Measurements from ENCODE around the gene PPP2R1B.

The PPP2R1B gene

GRCh38 chr11:111745719-111746504 lies 20.3 kb downstream of the PPP2R1B start:
- H3K27me3 ChIP-seq (ENCODE audit: low read depth, low read length): no peaks in the 10 kb centered on the region
- H3K27ac ChIP-seq (ENCODE audit: low read length): no peak overlapping the region
- no peak overlapping the region for H3K4me3 ChIP-seq (ENCODE audit: low read depth in 1 of 2, low read length in 2 of 2)

GRCh38 chr11:111743700-111744099 lies 22.5 kb downstream of the PPP2R1B start:
- Histone ChIP-seq H3K27me3 (ENCODE audit: low read depth, low read length) (no peaks in the 10 kb centered on the region), H3K4me3 (ENCODE audit: low read depth in 1 of 2, low read length in 2 of 2) (no peak overlapping the region), H3K4me1 (ENCODE audit: control insufficient read depth in 1 of 2, insufficient read depth in 2 of 2, low read length in 2 of 2) (no peaks in the 10 kb centered on the region), H3K9me3 (ENCODE audit: control insufficient read depth in 1 of 2, low read length in 2 of 2) (no peaks in the 10 kb centered on the region), H3K36me3 (ENCODE audit: control insufficient read depth in 1 of 2, insufficient read depth in 2 of 2, low read length in 2 of 2) (peaks cover 55 to 57% of the 10 kb centered on the region in 2 donors), H3K27ac (ENCODE audit: low read length) (no peak overlapping the region)

More at GRCh38 chr11:111745719-111746504, 20.3 kb downstream of the PPP2R1B start:
- no peaks in the 10 kb centered on the region for H3K9me3 ChIP-seq (ENCODE audit: control insufficient read depth in 1 of 2, low read length in 2 of 2)
- H3K36me3 ChIP-seq (ENCODE audit: control insufficient read depth in 1 of 2, insufficient read depth in 2 of 2, low read length in 2 of 2): peaks cover 61 to 66% of the 10 kb centered on the region in 2 donors
- H3K4me1 ChIP-seq (ENCODE audit: control insufficient read depth in 1 of 2, insufficient read depth in 2 of 2, low read length in 2 of 2): no peaks in the 10 kb centered on the region

GRCh38 chr11:111741751-111742150 lies 24.4 kb downstream of the PPP2R1B start:
- Histone ChIP-seq H3K27me3 (ENCODE audit: low read depth, low read length) (no peaks in the 10 kb centered on the region), H3K4me3 (ENCODE audit: low read depth in 1 of 2, low read length in 2 of 2) (no peak overlapping the region), H3K27ac (ENCODE audit: low read length) (no peak overlapping the region), H3K9me3 (ENCODE audit: control insufficient read depth in 1 of 2, low read length in 2 of 2) (no peaks in the 10 kb centered on the region), H3K4me1 (ENCODE audit: control insufficient read depth in 1 of 2, insufficient read depth in 2 of 2, low read length in 2 of 2) (peaks cover under 1 to 9% of the 10 kb centered on the region in 2 donors), H3K36me3 (ENCODE audit: control insufficient read depth in 1 of 2, insufficient read depth in 2 of 2, low read length in 2 of 2) (peaks cover 37 to 38% of the 10 kb centered on the region in 2 donors)

- Histone ChIP-seq H3K4me3 (ENCODE audit: low read depth in 1 of 2, low read length in 2 of 2) (no peak overlapping the region), H3K27ac (ENCODE audit: low read length) (no peak overlapping the region), H3K36me3 (ENCODE audit: control insufficient read depth in 1 of 2, insufficient read depth in 2 of 2, low read length in 2 of 2) (peaks cover 29 to 53% of the 10 kb centered on the region in 2 donors), H3K27me3 (ENCODE audit: low read depth, low read length) (no peaks in the 10 kb centered on the region), H3K9me3 (ENCODE audit: control insufficient read depth in 1 of 2, low read length in 2 of 2) (no peaks in the 10 kb centered on the region), H3K4me1 (ENCODE audit: control insufficient read depth in 1 of 2, insufficient read depth in 2 of 2, low read length in 2 of 2) (peaks cover 17 to 19% of the 10 kb centered on the region in 2 donors)
Measured at GRCh38 chr11:111739299-111739698, 26.9 kb downstream of the PPP2R1B start.

- Histone ChIP-seq H3K27ac (ENCODE audit: low read length) (peak overlapping the region; percentile 96), H3K4me1 (ENCODE audit: control insufficient read depth in 1 of 2, insufficient read depth in 2 of 2, low read length in 2 of 2) (peaks cover 25 to 26% of the 10 kb centered on the region in 2 donors), H3K9me3 (ENCODE audit: control insufficient read depth in 1 of 2, low read length in 2 of 2) (no peaks in the 10 kb centered on the region), H3K4me3 (ENCODE audit: low read depth in 1 of 2, low read length in 2 of 2) (peak overlapping the region in 1 of 2 donors; percentile 17), H3K27me3 (ENCODE audit: low read depth, low read length) (no peaks in the 10 kb centered on the region), H3K36me3 (ENCODE audit: control insufficient read depth in 1 of 2, insufficient read depth in 2 of 2, low read length in 2 of 2) (peaks cover 16 to 43% of the 10 kb centered on the region in 2 donors)
Measured at GRCh38 chr11:111737444-111738210, 28.6 kb downstream of the PPP2R1B start.

GRCh38 chr11:111736621-111737443 lies 29.4 kb downstream of the PPP2R1B start:
- Histone ChIP-seq H3K4me3 (ENCODE audit: low read depth in 1 of 2, low read length in 2 of 2) (peak overlapping the region in 1 of 2 donors; percentile 41), H3K9me3 (ENCODE audit: control insufficient read depth in 1 of 2, low read length in 2 of 2) (no peaks in the 10 kb centered on the region), H3K36me3 (ENCODE audit: control insufficient read depth in 1 of 2, insufficient read depth in 2 of 2, low read length in 2 of 2) (peaks cover 10 to 37% of the 10 kb centered on the region in 2 donors), H3K4me1 (ENCODE audit: control insufficient read depth in 1 of 2, insufficient read depth in 2 of 2, low read length in 2 of 2) (peaks cover 25 to 28% of the 10 kb centered on the region in 2 donors), H3K27me3 (ENCODE audit: low read depth, low read length) (no peaks in the 10 kb centered on the region), H3K27ac (ENCODE audit: low read length) (peak overlapping the region; percentile 96)

GRCh38 chr11:111736181-111736590 lies 30.0 kb downstream of the PPP2R1B start:
- peaks cover 25 to 34% of the 10 kb centered on the region in 2 donors for H3K4me1 ChIP-seq (ENCODE audit: control insufficient read depth in 1 of 2, insufficient read depth in 2 of 2, low read length in 2 of 2)
- H3K36me3 ChIP-seq (ENCODE audit: control insufficient read depth in 1 of 2, insufficient read depth in 2 of 2, low read length in 2 of 2): peaks cover 4 to 31% of the 10 kb centered on the region in 2 donors
- no peaks in the 10 kb centered on the region for H3K27me3 ChIP-seq (ENCODE audit: low read depth, low read length)
- H3K4me3 ChIP-seq (ENCODE audit: low read depth in 1 of 2, low read length in 2 of 2): peak overlapping the region in 1 of 2 donors; percentile 41
- H3K9me3 ChIP-seq (ENCODE audit: control insufficient read depth in 1 of 2, low read length in 2 of 2): no peaks in the 10 kb centered on the region
- H3K27ac ChIP-seq (ENCODE audit: low read length): peak overlapping the region; percentile 96

GRCh38 chr11:111735262-111736116 lies 30.7 kb downstream of the PPP2R1B start:
- no peaks in the 10 kb centered on the region for H3K27me3 ChIP-seq (ENCODE audit: low read depth, low read length)
- no peaks in the 10 kb centered on the region for H3K9me3 ChIP-seq (ENCODE audit: control insufficient read depth in 1 of 2, low read length in 2 of 2)
- peak overlapping the region; percentile 14 to 41 for H3K4me3 ChIP-seq (ENCODE audit: low read depth in 1 of 2, low read length in 2 of 2)
- H3K27ac ChIP-seq (ENCODE audit: low read length): peak overlapping the region; percentile 96
- peaks cover 0 to 26% of the 10 kb centered on the region in 2 donors for H3K36me3 ChIP-seq (ENCODE audit: control insufficient read depth in 1 of 2, insufficient read depth in 2 of 2, low read length in 2 of 2)
- peaks cover 25 to 38% of the 10 kb centered on the region in 2 donors for H3K4me1 ChIP-seq (ENCODE audit: control insufficient read depth in 1 of 2, insufficient read depth in 2 of 2, low read length in 2 of 2)

- H3K27me3 ChIP-seq (ENCODE audit: low read depth, low read length): no peaks in the 10 kb centered on the region
- peak overlapping the region; percentile 96 for H3K27ac ChIP-seq (ENCODE audit: low read length)
- peaks cover 0 to 25% of the 10 kb centered on the region in 2 donors for H3K36me3 ChIP-seq (ENCODE audit: control insufficient read depth in 1 of 2, insufficient read depth in 2 of 2, low read length in 2 of 2)
- H3K4me3 ChIP-seq (ENCODE audit: low read depth in 1 of 2, low read length in 2 of 2): no peak overlapping the region
- no peaks in the 10 kb centered on the region for H3K9me3 ChIP-seq (ENCODE audit: control insufficient read depth in 1 of 2, low read length in 2 of 2)
- H3K4me1 ChIP-seq (ENCODE audit: control insufficient read depth in 1 of 2, insufficient read depth in 2 of 2, low read length in 2 of 2): peaks cover 30 to 38% of the 10 kb centered on the region in 2 donors
Measured at GRCh38 chr11:111734954-111735261, 31.3 kb downstream of the PPP2R1B start.

All from muscle layer of duodenum (tissue), 2 donors.